Tibial artery (tissue), 4 donors: ENCODE results near the gene ERCC6L.

ENCODE experiments used
- DNase-seq, 2 donors: peaks; one replicate each; pipeline ENCODE4 v3.0.0-alpha.2; 2019
- H3K27ac ChIP-seq, 2 donors: fragments of 200-600 bp; sonication (generic) in 1 of 2; 1 replicate in 1 of 2; 2 replicates in 1 of 2; pipeline ENCODE4 v1.5.1; 2018 to 2019; ENCODE audit warnings: mild to moderate bottlenecking in 1 of 2
- H3K27me3 ChIP-seq, 2 donors: fragments of 200-600 bp; sonication (generic) in 1 of 2; one replicate each; pipeline versions ENCODE4 v1.5.1 to v1.6.0; 2016 to 2019
- H3K36me3 ChIP-seq, 3 donors: fragments of 200-600 bp; sonication (generic) in 2 of 3; one replicate each; pipeline ENCODE4 v1.5.1; 2016 to 2019; ENCODE audit warnings: mild to moderate bottlenecking in 2 of 3
- H3K4me1 ChIP-seq, 4 donors: fragments of 200-600 bp; sonication (generic) in 2 of 4; 1 replicate in 3 of 4; 2 replicates in 1 of 4; pipeline ENCODE4 v1.5.1; 2016 to 2019
- H3K4me3 ChIP-seq, 2 donors: fragments of 200-600 bp; sonication (generic) in 1 of 2; 1 replicate in 1 of 2; 2 replicates in 1 of 2; pipeline ENCODE4 v1.5.1; 2018 to 2019; ENCODE audit warnings: mild to moderate bottlenecking in 2 of 2
- H3K9me3 ChIP-seq, 3 donors: fragments of 200-600 bp; sonication (generic) in 1 of 3; one replicate each; pipeline ENCODE4 v1.5.1; 2016 to 2019
- CTCF ChIP-seq, 2 experiments: fragments of 200-600 bp in 1 of 2; fragments of 450-650 bp in 1 of 2; IDR thresholded peaks; one replicate each; pipeline ENCODE4 v1.5.1; 2017 to 2019; ENCODE audit warnings: antibody characterized with exemption in 2 of 2, mild to moderate bottlenecking in 1 of 2, moderate library complexity in 1 of 2
- intact Hi-C: fragments of 100-400 bp; cut with DNase I; formaldehyde crosslinking; loops from one replicate; pipeline ENCODE4 v1.15.0; 2023; ENCODE audit warnings: low total_unique reads

Gene ERCC6L

GRCh38 chrX:72247206-72247942 is 8.5 kb upstream of the ERCC6L start:
- Histone ChIP-seq H3K4me1 (no peaks in the 10 kb centered on the region), H3K27me3 (no peaks in the 10 kb centered on the region), H3K9me3 (no peaks in the 10 kb centered on the region), H3K4me3 (no peak overlapping the region), H3K27ac (no peak overlapping the region), H3K36me3 (no peaks in the 10 kb centered on the region)
- no peak for TF ChIP-seq CTCF (IDR thresholded peaks at IDR 0.05)
- DNase-seq, result no peak
- intact Hi-C loops, result no loop called here

GRCh38 chrX:72245461-72246089 is 6.7 kb upstream of the ERCC6L start:
- H3K27ac ChIP-seq, result no peak overlapping the region
- no peaks in the 10 kb centered on the region for H3K27me3 ChIP-seq
- no peaks in the 10 kb centered on the region for H3K36me3 ChIP-seq
- no peaks in the 10 kb centered on the region for H3K4me1 ChIP-seq
- H3K4me3 ChIP-seq, result no peak overlapping the region
- TF ChIP-seq CTCF (IDR thresholded peaks at IDR 0.05), result peak in 1 of 2 experiments; percentile 36
- peak in 1 of 2 donors; percentile 24 for DNase-seq
- H3K9me3 ChIP-seq, result no peaks in the 10 kb centered on the region
- intact Hi-C loops, result no loop called here

- no peak for DNase-seq
- peaks cover 0 to 3% (median 1%) of the 10 kb centered on the region in 4 donors for H3K4me1 ChIP-seq
- intact Hi-C loops, result no loop called here
- H3K36me3 ChIP-seq, result no peaks in the 10 kb centered on the region
- H3K27me3 ChIP-seq, result no peaks in the 10 kb centered on the region
- no peak for TF ChIP-seq CTCF (IDR thresholded peaks at IDR 0.05)
- H3K9me3 ChIP-seq, result no peaks in the 10 kb centered on the region
- no peak overlapping the region for H3K27ac ChIP-seq
- no peak overlapping the region for H3K4me3 ChIP-seq
Measured at GRCh38 chrX:72243472-72243871, 4.6 kb upstream of the ERCC6L start.

GRCh38 chrX:72240976-72241375 is 2.1 kb upstream of the ERCC6L start:
- H3K36me3 ChIP-seq, result no peaks in the 10 kb centered on the region
- no peak overlapping the region for H3K4me3 ChIP-seq
- DNase-seq, result no peak
- intact Hi-C loops, result no loop called here
- H3K27ac ChIP-seq, result no peak overlapping the region
- TF ChIP-seq CTCF (IDR thresholded peaks at IDR 0.05), result no peak
- H3K9me3 ChIP-seq, result no peaks in the 10 kb centered on the region
- peaks cover 0 to 4% (median 2%) of the 10 kb centered on the region in 4 donors for H3K4me1 ChIP-seq
- no peaks in the 10 kb centered on the region for H3K27me3 ChIP-seq

GRCh38 chrX:72238183-72238582 is 644 bp downstream of the ERCC6L start:
- intact Hi-C loops, result loop anchor here (10.0 kb wide), 1 partner anchor 1137 kb away; no protein-coding TSS in a partner anchor
- no peaks in the 10 kb centered on the region for H3K36me3 ChIP-seq
- no peak overlapping the region for H3K27ac ChIP-seq
- H3K27me3 ChIP-seq, result no peaks in the 10 kb centered on the region
- no peak for DNase-seq
- peaks cover 0 to 4% (median 2%) of the 10 kb centered on the region in 4 donors for H3K4me1 ChIP-seq
- H3K4me3 ChIP-seq, result no peak overlapping the region
- H3K9me3 ChIP-seq, result no peaks in the 10 kb centered on the region
- TF ChIP-seq CTCF (IDR thresholded peaks at IDR 0.05), result no peak
